Natural killer cell (primary cell): Measurements from ENCODE around the gene UNC13D. TPM values are rescaled to one million over a fixed set of nuclear protein-coding genes. Genes with fewer than 3 reads are reported as not detected.

Source experiments
- ATAC-seq, 3 donors: fragments of 150-1000 bp in 2 of 3; fragments of 200-7000 bp in 1 of 3; cut with Tn5 transposase; 1 replicate in 1 of 3; 2 replicates in 2 of 3; pipeline ENCODE4 v1.10.0; 2021; ENCODE audit warnings: mild to moderate bottlenecking in 2 of 3, moderate library complexity in 2 of 3
- DNase-seq, 2 donors: peaks; one replicate each; pipeline versions ENCODE4 v3.0.0 to v3.0.0-alpha.2; 2013 to 2021; ENCODE audit warnings: mixed read lengths in 1 of 2
- H3K27ac ChIP-seq: one replicate; pipeline ENCODE4 v1.5.1; 2013; ENCODE audit warnings: mild to moderate bottlenecking, low read length
- H3K27me3 ChIP-seq: one replicate; pipeline ENCODE4 v1.6.1; 2013; ENCODE audit warnings: low read length; ENCODE audit not compliant: control insufficient read depth, insufficient read depth
- H3K36me3 ChIP-seq: one replicate; pipeline ENCODE4 v1.6.1; 2013; ENCODE audit warnings: low read length; ENCODE audit not compliant: control insufficient read depth, insufficient read depth
- H3K4me1 ChIP-seq: one replicate; pipeline ENCODE4 v1.6.1; 2013; ENCODE audit warnings: low read length; ENCODE audit not compliant: control insufficient read depth, insufficient read depth
- H3K4me3 ChIP-seq: one replicate; pipeline ENCODE4 v1.5.1; 2013; ENCODE audit warnings: low read length
- H3K9me3 ChIP-seq: one replicate; pipeline ENCODE4 v1.6.1; 2013; ENCODE audit warnings: low read length; ENCODE audit not compliant: control insufficient read depth, insufficient read depth
- H3K27ac Mint-ChIP-seq, 2 donors: one replicate each; pipeline ENCODE4 v1.8.0; 2022; ENCODE audit warnings: mild to moderate bottlenecking in 2 of 2, mixed read lengths in 2 of 2, moderate library complexity in 1 of 2
- H3K27me3 Mint-ChIP-seq, 2 donors: one replicate each; pipeline ENCODE4 v1.8.0; 2022; ENCODE audit warnings: low read depth in 2 of 2, mixed read lengths in 2 of 2
- H3K36me3 Mint-ChIP-seq: one replicate; pipeline ENCODE4 v1.8.0; 2022; ENCODE audit warnings: mixed read lengths
- H3K4me1 Mint-ChIP-seq, 2 donors: one replicate each; pipeline ENCODE4 v1.8.0; 2022; ENCODE audit warnings: mixed read lengths in 2 of 2
- H3K4me3 Mint-ChIP-seq: one replicate; pipeline ENCODE4 v1.8.0; 2022; ENCODE audit warnings: mild to moderate bottlenecking, moderate library complexity, mixed read lengths
- H3K9me3 Mint-ChIP-seq, 2 donors: one replicate each; pipeline ENCODE4 v1.8.0; 2022; ENCODE audit warnings: mixed read lengths in 2 of 2
- WGBS: methylation state at CpG from one replicate; pipeline ENCODE4 v1.1.7; 2013; ENCODE audit warnings: missing lambda C conversion rate; ENCODE audit not compliant: insufficient coverage; 5-methylcytosine and 5-hydroxymethylcytosine counted together
- intact Hi-C: fragments of 100-400 bp; cut with micrococcal nuclease; formaldehyde crosslinking; loops from one replicate; pipeline ENCODE4 v1.14.2; 2022
- total RNA-seq, 4 donors: library from RNA; stranded (reverse); fragments of 120-200 nt in 1 of 4; gene quantifications; one replicate each; pipeline versions ENCODE4 v1.2.3 to v1.2.4, GENCODE V29; 2013 to 2022
- TF ChIP-seq, protein P1 (sequence below): fragments of 200-600 bp; IDR thresholded peaks from one replicate; pipeline ENCODE4 v1.8.0; 2022; ENCODE audit warnings: antibody characterized with exemption

Gene UNC13D
- total RNA-seq, 3 donors from 2014 or later (not counting 1 experiment from before 2014, with no cell fraction given): 269 to 279 (median 277) TPM

DNA sequence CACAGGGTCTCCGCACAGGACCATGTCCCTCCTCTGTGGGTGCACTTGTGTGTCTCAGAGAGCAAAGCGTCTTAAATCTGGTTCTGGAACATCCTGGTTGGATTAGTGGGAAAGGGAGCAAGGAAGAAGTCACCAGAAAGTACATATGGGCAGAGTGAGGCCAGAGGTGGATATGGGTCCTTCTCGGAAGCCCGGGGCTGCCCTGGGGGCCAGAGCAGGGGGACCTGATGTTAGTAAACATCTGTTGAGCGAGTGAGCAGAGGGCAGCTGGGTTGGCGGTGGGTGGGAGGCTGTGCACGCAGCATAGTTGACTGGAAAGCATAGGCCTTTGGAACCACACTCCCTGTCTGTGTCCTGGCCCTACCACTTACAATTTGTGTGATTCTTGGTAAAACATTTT is 22.7 kb downstream of the UNC13D start:
- no peak overlapping the region for H3K4me3 Mint-ChIP-seq
- Histone ChIP-seq H3K9me3 (no peaks in the 10 kb centered on the region), H3K27me3 (no peaks in the 10 kb centered on the region), H3K27ac (no peak overlapping the region), H3K4me1 (peaks cover 16% of the 10 kb centered on the region), H3K4me3 (no peak overlapping the region), H3K36me3 (peaks cover 62% of the 10 kb centered on the region)
- no peaks in the 10 kb centered on the region for H3K9me3 Mint-ChIP-seq
- no peaks in the 10 kb centered on the region for H3K36me3 Mint-ChIP-seq
- intact Hi-C loops: no loop called here
- 97% methylated on average over 7 of the region's 7 CpGs for WGBS
- DNase-seq (no peak), ATAC-seq (no peak)
- H3K27ac Mint-ChIP-seq: peak overlapping the region; percentile 61 to 63
- TF ChIP-seq, protein P1, sequence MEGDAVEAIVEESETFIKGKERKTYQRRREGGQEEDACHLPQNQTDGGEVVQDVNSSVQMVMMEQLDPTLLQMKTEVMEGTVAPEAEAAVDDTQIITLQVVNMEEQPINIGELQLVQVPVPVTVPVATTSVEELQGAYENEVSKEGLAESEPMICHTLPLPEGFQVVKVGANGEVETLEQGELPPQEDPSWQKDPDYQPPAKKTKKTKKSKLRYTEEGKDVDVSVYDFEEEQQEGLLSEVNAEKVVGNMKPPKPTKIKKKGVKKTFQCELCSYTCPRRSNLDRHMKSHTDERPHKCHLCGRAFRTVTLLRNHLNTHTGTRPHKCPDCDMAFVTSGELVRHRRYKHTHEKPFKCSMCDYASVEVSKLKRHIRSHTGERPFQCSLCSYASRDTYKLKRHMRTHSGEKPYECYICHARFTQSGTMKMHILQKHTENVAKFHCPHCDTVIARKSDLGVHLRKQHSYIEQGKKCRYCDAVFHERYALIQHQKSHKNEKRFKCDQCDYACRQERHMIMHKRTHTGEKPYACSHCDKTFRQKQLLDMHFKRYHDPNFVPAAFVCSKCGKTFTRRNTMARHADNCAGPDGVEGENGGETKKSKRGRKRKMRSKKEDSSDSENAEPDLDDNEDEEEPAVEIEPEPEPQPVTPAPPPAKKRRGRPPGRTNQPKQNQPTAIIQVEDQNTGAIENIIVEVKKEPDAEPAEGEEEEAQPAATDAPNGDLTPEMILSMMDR: no peak
- H3K27me3 Mint-ChIP-seq: no peaks in the 10 kb centered on the region
- H3K4me1 Mint-ChIP-seq: peaks cover under 1 to 12% of the 10 kb centered on the region in 2 donors

DNA sequence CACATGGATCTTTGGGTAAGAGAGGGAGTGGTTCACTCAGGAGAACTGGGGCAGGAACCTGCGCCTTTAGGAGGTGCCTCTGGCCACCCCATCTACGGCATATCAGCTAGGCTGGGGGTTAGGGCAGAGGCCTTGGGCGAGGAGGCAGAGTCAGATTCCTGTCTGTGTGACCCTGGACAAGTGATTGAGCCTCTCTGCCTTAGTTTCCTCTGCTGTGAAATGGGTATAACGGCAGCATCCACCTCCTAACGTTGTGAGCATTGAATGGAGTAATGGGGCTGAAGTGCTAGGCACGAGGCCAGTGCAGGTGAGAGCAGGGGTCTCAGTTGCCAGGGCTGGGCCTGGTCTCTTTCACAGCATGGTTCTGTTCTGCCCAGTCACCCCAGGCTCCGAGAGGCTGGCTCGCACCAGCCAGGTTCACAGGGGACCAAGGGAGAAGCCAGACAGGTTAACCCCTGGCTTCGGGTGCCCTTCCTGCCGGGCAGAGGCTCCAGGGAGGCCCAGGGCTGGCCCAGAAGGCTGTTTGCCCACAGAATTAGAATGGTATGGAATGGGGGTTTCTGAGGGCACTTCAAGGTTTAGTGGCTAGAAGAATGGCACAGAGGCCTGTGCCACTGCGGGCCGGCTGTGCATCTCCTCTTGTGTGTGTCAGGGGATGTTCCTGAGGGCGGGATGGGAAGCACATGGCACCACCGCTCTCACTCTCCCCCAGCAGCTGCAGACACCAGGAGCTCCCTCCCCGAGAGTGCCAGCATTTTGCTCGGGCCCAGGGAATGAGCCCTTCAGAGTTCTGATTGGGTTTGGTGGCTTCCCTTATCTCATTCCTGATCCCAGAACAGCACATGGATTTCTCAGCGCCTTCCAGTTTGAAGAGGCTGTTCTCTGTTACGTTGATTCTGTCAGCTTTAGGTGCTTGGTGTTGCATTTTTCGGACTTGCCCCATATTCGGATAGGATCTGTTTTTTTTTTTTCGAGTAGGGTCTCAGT is 23.8 kb downstream of the UNC13D start:
- TF ChIP-seq, protein P1: no peak
- Mint-ChIP-seq H3K9me3 (no peaks in the 10 kb centered on the region), H3K27ac (no peak overlapping the region), H3K36me3 (no peaks in the 10 kb centered on the region), H3K4me3 (no peak overlapping the region), H3K4me1 (peaks cover 0 to 12% of the 10 kb centered on the region in 2 donors), H3K27me3 (no peaks in the 10 kb centered on the region)
- H3K27me3 ChIP-seq: no peaks in the 10 kb centered on the region
- no peaks in the 10 kb centered on the region for H3K9me3 ChIP-seq
- H3K4me1 ChIP-seq: peaks cover 13% of the 10 kb centered on the region
- DNase-seq (no peak), ATAC-seq (no peak)
- no peak overlapping the region for H3K27ac ChIP-seq
- WGBS: 92% methylated on average over 21 of the region's 21 CpGs
- intact Hi-C loops: no loop called here
- peaks cover 66% of the 10 kb centered on the region for H3K36me3 ChIP-seq
- no peak overlapping the region for H3K4me3 ChIP-seq

DNA sequence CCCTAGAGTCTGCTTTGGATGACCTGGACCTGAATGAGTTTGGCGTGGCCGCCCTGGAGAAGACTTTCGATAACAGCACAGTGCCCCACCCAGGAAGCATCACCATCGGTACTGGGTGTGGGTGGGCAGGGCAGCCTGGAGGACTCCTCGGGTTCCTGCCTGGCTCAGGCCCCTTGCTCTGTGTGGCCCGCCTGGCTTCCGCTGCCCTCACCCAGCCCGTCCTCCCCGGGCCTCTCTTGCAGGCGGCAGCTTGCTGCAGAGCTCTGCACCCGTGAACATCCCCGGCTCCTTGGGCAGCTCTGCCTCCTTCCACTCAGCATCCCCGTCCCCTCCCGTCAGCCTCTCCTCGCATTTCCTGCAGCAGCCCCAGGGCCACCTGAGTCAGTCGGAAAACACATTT is 24.5 kb downstream of the UNC13D start:
- Mint-ChIP-seq H3K27ac (peak overlapping the region in 1 of 2 donors; percentile 61), H3K27me3 (no peaks in the 10 kb centered on the region), H3K4me3 (no peak overlapping the region), H3K36me3 (no peaks in the 10 kb centered on the region), H3K9me3 (no peaks in the 10 kb centered on the region), H3K4me1 (peaks cover 0 to 12% of the 10 kb centered on the region in 2 donors)
- Histone ChIP-seq H3K27ac (no peak overlapping the region), H3K36me3 (peaks cover 72% of the 10 kb centered on the region), H3K27me3 (no peaks in the 10 kb centered on the region), H3K4me1 (peaks cover 13% of the 10 kb centered on the region), H3K9me3 (no peaks in the 10 kb centered on the region), H3K4me3 (no peak overlapping the region)
- intact Hi-C loops: no loop called here
- 93% methylated on average over 16 of the region's 16 CpGs for WGBS
- TF ChIP-seq, protein P1: no peak
- no peak for DNase-seq
- ATAC-seq: no peak
